OCI-LY3 (cell line): ENCODE results near the gene CYFIP2.

ENCODE experiments used
- EZH2phosphoT487 ChIP-seq: fragments of 200-600 bp; shearing (Covaris generic); IDR thresholded peaks from 2 replicates; pipeline ENCODE4 v1.6.1; 2018; ENCODE audit warnings: antibody characterized with exemption, mixed run types, low read depth
- TF ChIP-seq, protein P1 (sequence below): fragments of 200-600, 300-600 bp; sonication (generic); IDR thresholded peaks from 2 replicates; pipeline ENCODE4 v1.5.1; 2014; ENCODE audit warnings: antibody characterized with exemption, low read length, low read depth

DNA sequence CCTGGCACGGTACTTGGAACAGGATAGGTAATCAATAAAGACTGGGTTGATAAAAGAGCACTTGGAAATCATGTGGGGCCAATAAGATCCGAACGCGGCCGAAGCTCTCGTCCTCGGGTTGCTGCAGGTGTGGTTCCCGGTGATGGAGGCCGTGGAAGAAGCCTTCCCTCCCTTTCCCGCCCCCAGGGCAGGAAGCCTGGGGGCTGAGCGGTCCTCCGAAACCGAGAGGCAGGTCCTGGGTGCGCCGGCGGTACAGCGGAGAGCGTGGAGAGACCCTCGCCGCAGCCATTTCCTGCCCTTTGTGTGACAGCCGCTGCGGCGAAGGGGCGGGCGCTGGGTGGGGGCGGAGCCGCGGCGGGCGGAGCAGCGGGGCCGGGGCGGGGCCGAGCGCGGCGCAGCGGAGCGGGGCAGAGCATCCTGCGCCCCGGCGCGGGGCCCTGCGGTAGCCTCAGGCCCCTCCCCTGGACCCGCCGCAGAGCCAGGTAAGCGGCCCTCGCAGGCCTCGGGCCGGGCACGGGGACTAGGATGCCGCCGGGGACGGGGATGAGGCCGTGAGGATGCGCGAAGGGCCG, at the start of gene CYFIP2:
- TF ChIP-seq, protein P1, sequence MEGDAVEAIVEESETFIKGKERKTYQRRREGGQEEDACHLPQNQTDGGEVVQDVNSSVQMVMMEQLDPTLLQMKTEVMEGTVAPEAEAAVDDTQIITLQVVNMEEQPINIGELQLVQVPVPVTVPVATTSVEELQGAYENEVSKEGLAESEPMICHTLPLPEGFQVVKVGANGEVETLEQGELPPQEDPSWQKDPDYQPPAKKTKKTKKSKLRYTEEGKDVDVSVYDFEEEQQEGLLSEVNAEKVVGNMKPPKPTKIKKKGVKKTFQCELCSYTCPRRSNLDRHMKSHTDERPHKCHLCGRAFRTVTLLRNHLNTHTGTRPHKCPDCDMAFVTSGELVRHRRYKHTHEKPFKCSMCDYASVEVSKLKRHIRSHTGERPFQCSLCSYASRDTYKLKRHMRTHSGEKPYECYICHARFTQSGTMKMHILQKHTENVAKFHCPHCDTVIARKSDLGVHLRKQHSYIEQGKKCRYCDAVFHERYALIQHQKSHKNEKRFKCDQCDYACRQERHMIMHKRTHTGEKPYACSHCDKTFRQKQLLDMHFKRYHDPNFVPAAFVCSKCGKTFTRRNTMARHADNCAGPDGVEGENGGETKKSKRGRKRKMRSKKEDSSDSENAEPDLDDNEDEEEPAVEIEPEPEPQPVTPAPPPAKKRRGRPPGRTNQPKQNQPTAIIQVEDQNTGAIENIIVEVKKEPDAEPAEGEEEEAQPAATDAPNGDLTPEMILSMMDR, result peak; percentile 11
- no peak for TF ChIP-seq EZH2phosphoT487
